Sigmoid colon (tissue), 4 donors: Measurements from ENCODE around the gene CPZ.

ENCODE experiments used
- POLR2A ChIP-seq, 2 donors: fragments of 450-650 bp; IDR thresholded peaks; one replicate each; pipeline ENCODE4 v1.6.1; 2016; ENCODE audit warnings: antibody characterized with exemption in 2 of 2, mild to moderate bottlenecking in 2 of 2, moderate library complexity in 2 of 2
- POLR2AphosphoS5 ChIP-seq, 4 donors: sonication (generic); formaldehyde crosslinking; IDR thresholded peaks; one replicate each; pipeline ENCODE4 v1.6.1; 2017; ENCODE audit warnings: antibody characterized with exemption in 4 of 4
- TF ChIP-seq, protein P1 (sequence below), 4 experiments: fragments of 450-650 bp in 3 of 4; fragments of 200-600 bp in 1 of 4; IDR thresholded peaks; one replicate each; pipeline ENCODE4 v1.5.1; 2016 to 2019; ENCODE audit warnings: antibody characterized with exemption in 4 of 4, mild to moderate bottlenecking in 3 of 4, moderate library complexity in 2 of 4

- TF ChIP-seq, protein P1, sequence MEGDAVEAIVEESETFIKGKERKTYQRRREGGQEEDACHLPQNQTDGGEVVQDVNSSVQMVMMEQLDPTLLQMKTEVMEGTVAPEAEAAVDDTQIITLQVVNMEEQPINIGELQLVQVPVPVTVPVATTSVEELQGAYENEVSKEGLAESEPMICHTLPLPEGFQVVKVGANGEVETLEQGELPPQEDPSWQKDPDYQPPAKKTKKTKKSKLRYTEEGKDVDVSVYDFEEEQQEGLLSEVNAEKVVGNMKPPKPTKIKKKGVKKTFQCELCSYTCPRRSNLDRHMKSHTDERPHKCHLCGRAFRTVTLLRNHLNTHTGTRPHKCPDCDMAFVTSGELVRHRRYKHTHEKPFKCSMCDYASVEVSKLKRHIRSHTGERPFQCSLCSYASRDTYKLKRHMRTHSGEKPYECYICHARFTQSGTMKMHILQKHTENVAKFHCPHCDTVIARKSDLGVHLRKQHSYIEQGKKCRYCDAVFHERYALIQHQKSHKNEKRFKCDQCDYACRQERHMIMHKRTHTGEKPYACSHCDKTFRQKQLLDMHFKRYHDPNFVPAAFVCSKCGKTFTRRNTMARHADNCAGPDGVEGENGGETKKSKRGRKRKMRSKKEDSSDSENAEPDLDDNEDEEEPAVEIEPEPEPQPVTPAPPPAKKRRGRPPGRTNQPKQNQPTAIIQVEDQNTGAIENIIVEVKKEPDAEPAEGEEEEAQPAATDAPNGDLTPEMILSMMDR (IDR thresholded peaks at IDR 0.05) = no peak
- no peak for TF ChIP-seq POLR2A (IDR thresholded peaks at IDR 0.05)
- TF ChIP-seq POLR2AphosphoS5 (IDR thresholded peaks at IDR 0.05) = no peak
These were observed 5.7 kb upstream of the CPZ start for GRCh38 chr4:8586671-8587468.
